Inflammatory macrophage (primary cell): ENCODE data around the gene LTBP3.
"Not testable (repeated sequence)": the region's sequence is repeated elsewhere in the genome, so short reads cannot be mapped to it uniquely, and the experiment has no call there.

Source experiments
- DNase-seq, 2 donors: peaks; one replicate each; pipeline ENCODE4 v3.0.0-alpha.2; 2020 to 2022

The LTBP3 gene

DNA sequence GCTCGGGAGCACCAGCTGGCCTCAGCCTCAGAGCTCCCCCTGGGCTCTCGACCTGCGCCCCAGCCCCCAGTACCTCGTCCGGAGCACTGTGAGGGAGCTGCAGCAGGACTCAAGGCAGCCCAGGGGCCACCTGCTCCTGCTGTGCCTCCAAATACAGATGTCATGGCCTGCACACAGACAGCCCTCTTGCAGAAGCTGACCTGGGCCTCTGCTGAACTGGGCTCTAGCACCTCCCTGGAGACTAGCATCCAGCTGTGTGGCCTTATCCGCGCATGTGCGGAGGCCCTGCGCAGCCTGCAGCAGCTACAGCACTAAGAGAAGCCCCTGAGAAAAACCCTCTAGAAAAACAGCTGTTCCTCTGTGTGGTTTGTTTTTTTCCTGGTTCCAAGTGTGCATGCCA lies 13.3 kb upstream of the LTBP3 start:
- DNase-seq, result no peak

DNA sequence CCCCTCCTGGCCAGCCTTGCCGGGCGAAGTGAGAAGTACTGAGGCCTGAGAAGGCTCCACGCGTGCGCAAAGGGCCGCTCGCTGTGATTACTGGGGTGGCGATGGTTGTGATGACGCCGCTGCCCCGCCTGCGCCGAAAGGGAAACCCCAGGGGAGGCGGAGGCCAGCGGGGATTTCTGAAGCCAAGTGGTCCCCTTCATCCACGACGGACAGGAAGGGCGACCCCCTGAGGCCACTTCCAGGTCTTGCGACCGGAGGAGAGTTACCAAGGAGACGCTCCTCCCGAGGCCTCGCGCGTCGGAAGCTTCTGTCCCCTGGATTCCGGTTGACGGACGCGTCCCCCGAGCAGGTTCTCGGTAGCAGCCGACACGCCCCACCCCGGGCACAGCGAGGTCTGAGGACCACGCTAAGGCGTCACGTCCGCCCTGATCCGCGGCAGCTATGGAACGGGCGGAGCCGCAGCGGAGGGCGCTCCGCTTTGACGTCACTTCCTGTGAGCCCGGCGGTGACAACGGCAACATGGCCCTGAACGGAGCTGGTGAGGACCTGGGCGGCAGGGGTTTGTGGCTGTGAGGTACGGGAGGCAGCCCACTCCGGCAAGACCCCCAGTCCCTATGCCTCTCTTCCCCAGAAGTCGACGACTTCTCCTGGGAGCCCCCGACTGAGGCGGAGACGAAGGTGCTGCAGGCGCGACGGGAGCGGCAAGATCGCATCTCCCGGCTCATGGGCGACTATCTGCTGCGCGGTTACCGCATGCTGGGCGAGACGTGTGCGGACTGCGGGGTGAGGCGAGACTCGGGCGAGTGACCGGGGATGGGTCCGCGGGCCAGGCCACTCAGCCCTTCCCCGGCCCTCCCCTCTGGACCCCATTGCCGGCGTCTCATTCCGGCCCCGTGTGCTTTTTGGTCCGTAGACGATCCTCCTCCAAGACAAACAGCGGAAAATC lies 12.1 kb upstream of the LTBP3 start, which contains the start of gene ZNRD2:
ZNRD2 (plus strand) TSS at position 505 of the 946 bp plus-strand sequence; CDS start at position 520, 15 bp downstream.
- DNase-seq, result peak; percentile 98 to 99

DNA sequence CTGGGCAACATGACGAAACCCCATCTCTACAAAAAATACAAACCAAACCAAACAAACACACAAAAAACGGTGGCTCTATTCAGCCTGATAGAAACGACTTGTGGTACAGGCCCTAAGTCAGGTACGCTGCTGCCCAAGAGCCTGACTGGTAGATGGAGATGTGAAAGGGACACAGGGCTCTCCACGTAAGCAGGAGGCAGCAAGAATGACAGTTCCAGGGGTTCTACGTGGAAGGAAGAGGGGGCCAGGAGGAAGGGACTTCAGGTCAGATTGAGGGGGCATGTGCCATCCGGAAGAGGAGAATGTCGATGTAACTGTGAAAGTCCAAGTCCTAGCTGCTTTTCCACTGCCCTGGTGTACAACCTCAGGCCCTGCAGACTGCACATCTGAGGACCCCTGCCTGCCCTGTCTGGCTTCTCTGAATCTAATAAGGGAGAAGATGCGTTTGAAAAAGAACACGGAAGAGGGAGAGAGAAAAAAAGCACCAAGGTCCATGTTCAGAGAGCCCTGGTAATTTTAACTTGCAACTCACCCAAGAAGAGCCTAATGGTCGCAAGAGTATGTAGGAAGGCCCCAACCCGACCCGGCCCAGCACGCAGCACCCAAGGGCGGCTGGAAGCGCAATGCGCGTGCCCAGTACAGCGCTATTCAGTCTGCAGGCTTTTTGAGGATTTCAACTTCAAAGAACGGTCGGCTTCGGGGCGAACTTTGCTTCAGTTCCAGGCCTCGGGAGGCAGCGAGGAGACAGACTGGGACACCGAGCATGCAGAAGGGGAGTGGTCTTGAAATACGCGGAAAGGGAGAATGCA lies 11.2 kb upstream of the LTBP3 start:
- DNase-seq, result peak in 1 of 2 donors; percentile 32

GRCh38 chr11:65565624-65566453 lies 7.7 kb upstream of the LTBP3 start:
- no peak for DNase-seq

DNA sequence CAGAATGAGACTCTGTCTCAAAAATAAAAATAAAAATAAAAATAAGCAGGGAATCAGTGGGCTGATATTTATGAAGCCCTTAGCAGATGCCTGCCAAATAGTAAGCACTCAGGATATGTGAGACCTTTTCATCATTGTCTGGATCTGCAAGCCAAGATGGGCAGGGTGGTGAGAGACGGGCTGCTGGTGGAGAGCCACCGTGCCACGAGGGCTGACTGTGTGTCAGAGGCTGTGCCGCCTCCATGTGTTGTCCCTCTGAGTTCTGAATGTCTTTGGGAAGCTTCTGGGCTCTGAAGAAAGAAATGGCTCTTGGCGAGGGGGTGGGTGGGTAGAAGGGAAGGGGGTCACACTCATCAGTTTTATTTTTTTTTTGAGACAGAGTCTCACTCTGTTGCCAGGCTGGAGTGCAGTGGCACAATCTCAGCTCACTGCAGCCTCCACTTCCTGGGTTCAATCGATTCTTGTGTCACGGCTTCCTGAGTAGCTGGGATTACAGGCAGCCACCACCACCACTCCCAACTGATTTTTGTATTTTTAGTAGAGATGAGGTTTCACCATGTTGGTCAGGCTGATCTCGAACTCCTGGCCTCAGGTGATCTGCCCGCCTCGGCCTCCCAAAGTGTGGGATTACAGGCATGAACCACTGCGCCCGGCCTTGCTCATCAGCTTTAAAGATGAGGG lies 6.9 kb upstream of the LTBP3 start:
- not testable (repeated sequence) for DNase-seq

- peak in 1 of 2 donors; percentile 60 for DNase-seq
Measured at GRCh38 chr11:65563601-65564000, 5.4 kb upstream of the LTBP3 start.

- no peak for DNase-seq
Measured at GRCh38 chr11:65562788-65563187, 4.6 kb upstream of the LTBP3 start.

DNA sequence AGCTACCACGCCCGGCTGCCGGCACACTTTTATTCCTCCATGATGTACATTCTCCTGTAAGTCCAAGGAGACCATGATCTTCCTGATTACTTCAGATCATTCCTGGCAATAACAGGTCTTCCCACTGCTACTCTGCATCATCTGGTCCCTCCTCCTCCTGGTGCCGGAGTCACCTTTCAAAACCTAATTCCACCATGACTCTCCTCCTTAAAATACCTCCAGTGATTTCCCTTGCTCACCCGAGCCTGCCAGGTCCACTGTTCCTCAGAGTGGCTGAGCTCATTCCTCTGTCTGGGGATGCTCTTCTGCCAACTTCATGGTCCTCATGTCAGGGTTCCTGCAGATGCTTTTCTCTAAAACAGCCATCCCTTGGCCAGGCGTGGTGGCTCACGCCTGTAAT lies 3.9 kb upstream of the LTBP3 start:
- no peak for DNase-seq

DNA sequence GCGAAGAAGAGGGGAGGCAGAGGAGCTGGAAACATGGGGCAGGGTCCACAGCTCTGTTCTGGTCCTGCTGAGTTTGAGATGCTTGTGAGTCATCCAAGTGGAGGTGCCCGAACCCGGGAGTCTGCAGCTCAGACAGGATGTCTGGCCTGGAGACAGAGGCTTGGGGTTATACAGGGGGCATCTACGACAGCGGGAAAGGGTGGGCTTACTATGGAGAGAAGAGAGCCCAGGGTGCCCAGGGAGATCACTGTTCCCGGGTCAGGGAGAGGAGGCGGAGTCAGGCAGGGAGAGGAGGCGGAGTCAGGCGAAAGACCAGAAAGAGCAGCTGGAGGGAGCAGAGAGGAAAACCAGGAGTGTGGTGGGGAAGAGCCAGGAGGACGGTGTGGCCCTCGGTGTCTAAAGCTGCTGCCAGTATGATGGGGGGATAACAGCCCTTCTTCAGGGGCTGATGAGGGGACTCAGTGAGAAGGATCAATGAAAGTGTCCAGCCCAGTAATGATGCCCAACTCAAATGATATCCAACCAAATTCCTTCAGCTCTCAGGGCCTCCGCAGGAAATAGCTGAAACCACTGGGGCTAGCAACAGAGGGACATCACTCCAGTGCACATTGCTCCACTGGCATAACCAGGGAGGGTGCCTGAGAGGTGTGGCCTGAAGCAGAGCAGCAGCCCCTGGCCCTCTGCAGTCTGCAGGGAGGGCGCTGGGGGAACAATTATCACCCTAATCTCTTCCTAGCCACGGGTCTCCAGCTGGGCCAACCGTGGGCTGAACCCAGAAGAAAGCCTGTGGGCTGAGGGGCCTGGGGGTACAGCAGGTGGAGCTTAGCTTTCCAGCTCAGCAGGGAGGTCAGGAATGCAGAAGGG lies 2.6 kb upstream of the LTBP3 start:
- no peak for DNase-seq

DNA sequence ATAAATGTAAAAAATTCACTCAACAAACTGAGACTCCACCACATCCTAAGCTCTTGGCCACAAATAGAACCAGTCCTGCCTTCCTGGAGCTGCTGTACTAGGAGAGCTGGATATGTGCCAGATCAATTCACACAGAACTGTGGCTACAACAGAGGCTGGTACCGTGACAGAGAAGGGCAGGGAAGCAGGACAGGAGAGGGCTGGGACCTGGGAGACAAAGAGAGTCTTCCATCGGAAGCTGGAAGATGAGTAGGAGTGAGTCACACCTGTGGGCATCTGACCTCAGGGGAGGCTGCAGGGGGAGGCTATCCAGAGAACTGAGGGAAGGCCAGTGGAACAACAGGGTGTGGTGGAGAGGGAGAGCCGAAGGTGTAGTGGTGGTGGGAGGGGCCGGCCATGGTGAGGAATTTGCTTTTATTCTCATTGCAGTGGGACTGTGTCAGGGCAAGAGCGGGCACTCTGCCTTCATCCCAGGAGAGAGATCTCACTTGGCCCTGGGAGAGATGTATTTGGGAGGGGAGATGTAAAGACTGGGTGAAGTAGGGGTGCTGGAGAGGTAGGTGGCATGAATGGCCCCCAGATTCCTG lies 1.9 kb upstream of the LTBP3 start:
- DNase-seq, result no peak

- DNase-seq, result no peak
Measured at GRCh38 chr11:65559535-65559934, 1.4 kb upstream of the LTBP3 start.

GRCh38 chr11:65558930-65559509 lies 861 bp upstream of the LTBP3 start:
- no peak for DNase-seq

GRCh38 chr11:65557280-65558001 lies 718 bp downstream of the LTBP3 start:
- no peak for DNase-seq

GRCh38 chr11:65556470-65557279 lies 1.5 kb downstream of the LTBP3 start:
- DNase-seq, result no peak

DNA sequence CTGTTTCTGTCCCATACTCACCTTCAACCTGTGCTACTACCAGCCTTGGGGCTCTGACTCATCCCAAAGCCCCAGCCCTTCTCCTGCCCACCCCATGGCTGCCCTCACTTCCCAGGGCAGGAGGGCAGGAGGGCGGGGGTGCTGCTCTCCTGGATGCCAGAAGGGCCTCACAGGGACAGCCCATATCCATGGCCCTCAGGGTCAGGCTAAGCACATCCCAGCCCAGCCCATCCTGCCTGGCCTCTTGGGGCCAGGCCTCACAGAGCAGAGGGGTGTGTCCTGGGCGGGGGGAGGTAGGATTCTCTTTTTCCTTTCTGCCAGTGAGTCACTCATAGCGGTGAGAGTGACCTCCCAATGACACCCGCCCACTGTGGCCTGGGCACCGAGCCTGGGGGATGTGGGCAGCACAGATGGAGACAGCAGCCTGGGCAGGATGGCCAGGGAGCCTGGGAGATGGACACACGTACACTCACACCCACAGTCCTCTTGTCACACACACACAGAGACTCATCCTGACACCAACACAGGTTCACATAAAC lies 2.4 kb downstream of the LTBP3 start:
- DNase-seq, result peak; percentile 58 to 60

- DNase-seq, result no peak
Measured at GRCh38 chr11:65554842-65555430, 3.2 kb downstream of the LTBP3 start.

- no peak for DNase-seq
Measured at GRCh38 chr11:65554057-65554818, 3.9 kb downstream of the LTBP3 start.
